HCT116 (cell line): Measurements from ENCODE around the gene SPATA25. TPM values are rescaled to one million over a fixed set of nuclear protein-coding genes. Genes with fewer than 3 reads are reported as not detected.

Source experiments
- ATAC-seq: fragments of 200-7000 bp; cut with Tn5 transposase; 2 replicates; pipeline ENCODE4 v1.9.1; 2020; ENCODE audit warnings: mild to moderate bottlenecking, moderate library complexity
- BruUV-seq: library from RNA; stranded (reverse); fragments of 400-500 nt; replicated peaks from 2 replicates; lab custom pipeline; 2021; lab: Mats Ljungman, UMichigan
- CTCF ChIA-PET: fragments of 300-600 bp; sonication (Branson Sonifier 250); formaldehyde crosslinking; loops from one replicate; lab custom pipeline; 2021; ENCODE audit warnings: antibody characterized with exemption; lab: Charles Lee
- POLR2A ChIA-PET: fragments of 300-600, 350-600 bp; sonication (Branson Sonifier 250); formaldehyde crosslinking; loops from one replicate; lab custom pipeline; 2021; ENCODE audit warnings: antibody characterized with exemption; lab: Charles Lee
- RAD21 ChIA-PET, 2 experiments: fragments of 300-600 bp; sonication (Branson Sonifier 250); formaldehyde crosslinking; loops; one replicate each; lab custom pipeline; 2023; ENCODE audit warnings: low total read pairs in 2 of 2; ENCODE audit not compliant: uncharacterized antibody in 2 of 2, unreplicated experiment in 2 of 2, low non-redundant PET in 1 of 2; lab: Charles Lee
- DNase-seq: peaks from one replicate; pipeline ENCODE4 v3.0.0-alpha.2; 2010; ENCODE audit warnings: low read depth, low spot score
- H2AFZ ChIP-seq: fragments of 200-600 bp; shearing (Covaris generic), sonication (generic); 2 replicates; pipeline ENCODE4 v1.6.1; 2017; ENCODE audit warnings: low read depth, mixed run types, mixed read lengths, antibody characterized with exemption, low read length; ENCODE audit not compliant: poor library complexity, severe bottlenecking
- H3K27ac ChIP-seq: 2 replicates; pipeline ENCODE4 v1.5.1; 2012; ENCODE audit warnings: low read depth, low read length
- H3K27me3 ChIP-seq: fragments of 200-600 bp; sonication (generic); 2 replicates; pipeline ENCODE4 v1.6.1; 2016; ENCODE audit warnings: mixed run types, low read length, mixed read lengths; ENCODE audit not compliant: insufficient read depth
- H3K36me3 ChIP-seq, 2 experiments: fragments of 200-500 bp in 1 of 2; fragments of 200-600 bp in 1 of 2; sonication (Bioruptor generic) in 1 of 2; sonication (generic) in 1 of 2; 2 replicates each; pipeline versions ENCODE4 v1.5.1 to v1.6.1; 2014 to 2016; ENCODE audit warnings: low read length in 2 of 2, inconsistent platforms in 1 of 2, mixed read lengths in 1 of 2, mixed run types in 1 of 2; ENCODE audit not compliant: insufficient read depth in 2 of 2, control insufficient read depth in 1 of 2
- H3K4me1 ChIP-seq, 2 experiments: fragments of 200-600 bp in 1 of 2; sonication (generic) in 1 of 2; 2 replicates each; pipeline versions ENCODE4 v1.5.1 to v1.6.1; 2012 to 2017; ENCODE audit warnings: low read length in 2 of 2, inconsistent platforms in 1 of 2, mild to moderate bottlenecking in 1 of 2, mixed read lengths in 1 of 2, mixed run types in 1 of 2, moderate library complexity in 1 of 2; ENCODE audit not compliant: insufficient read depth in 2 of 2, control insufficient read depth in 1 of 2
- H3K4me2 ChIP-seq: fragments of 200-600 bp; sonication (generic); 2 replicates; pipeline ENCODE4 v1.6.1; 2017; ENCODE audit warnings: mixed run types, low read length, mixed read lengths
- H3K4me3 ChIP-seq, 2 experiments: fragments of 200-600 bp in 1 of 2; sonication (generic) in 1 of 2; replicated peaks in 1 of 2; 2 replicates each; pipeline ENCODE4 v1.5.1; 2011 to 2016; ENCODE audit warnings: low read length in 2 of 2, control low read depth in 1 of 2, low read depth in 1 of 2, mild to moderate bottlenecking in 1 of 2, mixed read lengths in 1 of 2, mixed run types in 1 of 2
- H3K79me2 ChIP-seq: fragments of 200-600 bp; sonication (generic); 2 replicates; pipeline ENCODE4 v1.6.1; 2017; ENCODE audit warnings: mild to moderate bottlenecking, mixed run types, low read length, moderate library complexity, mixed read lengths; ENCODE audit not compliant: insufficient read depth
- H3K9ac ChIP-seq: fragments of 200-600 bp; sonication (generic); 2 replicates; pipeline ENCODE4 v1.6.1; 2016; ENCODE audit warnings: low read length, mixed read lengths
- H3K9me2 ChIP-seq: fragments of 200-600 bp; sonication (generic), shearing (Covaris generic); 2 replicates; pipeline ENCODE4 v1.6.1; 2017; ENCODE audit warnings: mixed run types, mild to moderate bottlenecking, moderate library complexity; ENCODE audit not compliant: insufficient read depth
- H3K9me3 ChIP-seq, 2 experiments: fragments of 200-500 bp in 1 of 2; fragments of 200-600 bp in 1 of 2; sonication (Bioruptor generic) in 1 of 2; sonication (generic) in 1 of 2; 2 replicates each; pipeline ENCODE4 v1.6.1; 2014 to 2017; ENCODE audit warnings: low read length in 2 of 2, mixed read lengths in 2 of 2, inconsistent platforms in 1 of 2, low read depth in 1 of 2, mild to moderate bottlenecking in 1 of 2, mixed run types in 1 of 2, moderate library complexity in 1 of 2; ENCODE audit not compliant: control insufficient read depth in 1 of 2, insufficient read depth in 1 of 2
- H4K20me1 ChIP-seq: fragments of 200-600 bp; sonication (generic), shearing (Covaris generic); 2 replicates; pipeline ENCODE4 v1.6.1; 2017; ENCODE audit warnings: mixed run types, mild to moderate bottlenecking, moderate library complexity; ENCODE audit not compliant: insufficient read depth
- CBX3 ChIP-seq: IDR thresholded peaks from 2 replicates; pipeline ENCODE4 v1.6.1; 2012; ENCODE audit warnings: low read depth
- CEBPB ChIP-seq: IDR thresholded peaks from 2 replicates; pipeline ENCODE4 v1.6.1; 2012; ENCODE audit warnings: low read depth
- EGR1 ChIP-seq: IDR thresholded peaks from 2 replicates; pipeline ENCODE4 v1.6.1; 2012; ENCODE audit warnings: low read depth
- ELF1 ChIP-seq: IDR thresholded peaks from 2 replicates; pipeline ENCODE4 v1.6.1; 2012; ENCODE audit warnings: low read depth, borderline replicate concordance
- EZH2 ChIP-seq: fragments of 200-600 bp; sonication (generic); IDR thresholded peaks from 2 replicates; pipeline ENCODE4 v1.6.1; 2017; ENCODE audit warnings: antibody characterized with exemption, mixed run types
- EZH2phosphoT487 ChIP-seq: fragments of 200-600 bp; IDR thresholded peaks from 2 replicates; pipeline ENCODE4 v1.6.1; 2018; ENCODE audit warnings: antibody characterized with exemption, borderline replicate concordance
- FOSL1 ChIP-seq: IDR thresholded peaks from 2 replicates; pipeline ENCODE4 v1.6.1; 2012; ENCODE audit warnings: low read depth
- JUND ChIP-seq: IDR thresholded peaks from 2 replicates; pipeline ENCODE4 v1.6.1; 2012
- POLR2AphosphoS5 ChIP-seq: IDR thresholded peaks from 2 replicates; pipeline ENCODE4 v1.6.1; 2011; ENCODE audit warnings: mild to moderate bottlenecking, low read depth, low read length, moderate library complexity
- RAD21 ChIP-seq: IDR thresholded peaks from 2 replicates; pipeline ENCODE4 v1.6.1; 2012; ENCODE audit warnings: low read depth, mild to moderate bottlenecking
- SP1 ChIP-seq: IDR thresholded peaks from 2 replicates; pipeline ENCODE4 v1.6.1; 2012; ENCODE audit warnings: low read depth
- SRF ChIP-seq: IDR thresholded peaks from 2 replicates; pipeline ENCODE4 v1.6.1; 2012; ENCODE audit warnings: low read depth
- TCF7L2 ChIP-seq: IDR thresholded peaks from 2 replicates; pipeline ENCODE4 v1.7.0; 2011; ENCODE audit warnings: borderline replicate concordance, inconsistent platforms; ENCODE audit not compliant: insufficient read depth, insufficient read length; ENCODE audit errors: extremely low read depth
- YY1 ChIP-seq: IDR thresholded peaks from 2 replicates; pipeline ENCODE4 v1.6.1; 2011; ENCODE audit warnings: low read length, low read depth, moderate library complexity, mild to moderate bottlenecking; ENCODE audit not compliant: insufficient replicate concordance; ENCODE audit errors: extremely low read depth
- ZFX ChIP-seq: fragments of 450-650 bp; IDR thresholded peaks from 2 replicates; pipeline ENCODE4 v1.6.1; 2017
- ZNF274 ChIP-seq: fragments of 200-500 bp; sonication (Bioruptor generic); IDR thresholded peaks from 2 replicates; pipeline ENCODE4 v1.6.1; 2014; ENCODE audit warnings: mild to moderate bottlenecking, low read depth, low read length, inconsistent platforms
- intact Hi-C: fragments of 100-400 bp; cut with micrococcal nuclease; formaldehyde crosslinking; loops from 2 replicates; pipeline ENCODE4 v1.10.0; 2022
- total RNA-seq: library from RNA; stranded (reverse); gene quantifications from one replicate; pipeline ENCODE4 v1.2.1, GENCODE V29; 2021; ENCODE audit not compliant: unreplicated experiment
- TF ChIP-seq, protein P1 (sequence below): IDR thresholded peaks from 2 replicates; pipeline ENCODE4 v1.6.1; 2012
- TF ChIP-seq, protein P2 (sequence below), 3 experiments: fragments of 200-600 bp in 1 of 3; sonication (generic) in 1 of 3; IDR thresholded peaks in 2 of 3; conservative IDR thresholded peaks in 1 of 3; 2 replicates each; pipeline ENCODE4 v1.5.1; 2012 to 2017; ENCODE audit warnings: low read depth in 2 of 3, low read length in 2 of 3, antibody characterized with exemption in 1 of 3, borderline replicate concordance in 1 of 3, control low read depth in 1 of 3, mild to moderate bottlenecking in 1 of 3, mixed read lengths in 1 of 3, mixed run types in 1 of 3, moderate library complexity in 1 of 3; ENCODE audit not compliant: insufficient read depth in 1 of 3
- TF ChIP-seq, protein P3 (sequence below): IDR thresholded peaks from 2 replicates; pipeline ENCODE4 v1.6.1; 2011; ENCODE audit warnings: mild to moderate bottlenecking, low read length, moderate library complexity; ENCODE audit not compliant: insufficient replicate concordance; ENCODE audit errors: extremely low read depth

Gene SPATA25
- total RNA-seq, 1 experiment from 2014 or later, result 0.42 TPM

DNA sequence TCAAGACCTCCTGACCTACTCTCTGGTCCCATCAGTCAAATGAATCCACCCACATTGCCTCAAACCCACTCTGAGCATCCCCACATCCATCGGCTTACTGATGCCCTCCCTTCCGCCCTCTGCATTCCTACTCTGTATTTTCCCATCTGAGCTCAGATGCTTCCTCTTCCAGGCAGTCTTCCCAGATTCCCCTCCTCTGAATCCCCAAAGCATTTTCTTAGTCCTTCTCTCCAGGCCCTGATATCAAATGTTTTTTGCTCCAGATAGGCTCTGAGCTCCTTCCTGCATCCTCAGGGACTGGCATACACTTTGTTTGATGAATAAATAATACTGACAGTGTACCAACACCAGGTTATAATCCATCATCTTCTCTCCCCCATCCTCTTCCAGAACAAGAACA is 20.7 kb upstream of the SPATA25 start:
- Histone ChIP-seq H3K4me1 (peaks cover 5 to 33% of the 10 kb centered on the region in 2 experiments), H3K9me3 (no peaks in the 10 kb centered on the region), H4K20me1 (no peaks in the 10 kb centered on the region), H3K9ac (no peak overlapping the region), H3K79me2 (no peaks in the 10 kb centered on the region)
- no TSS peak for BruUV-seq
- CTCF ChIA-PET, result no interaction called here
- intact Hi-C loops, result no loop called here
- TF ChIP-seq EGR1, result no peak
- TF ChIP-seq, protein P1, sequence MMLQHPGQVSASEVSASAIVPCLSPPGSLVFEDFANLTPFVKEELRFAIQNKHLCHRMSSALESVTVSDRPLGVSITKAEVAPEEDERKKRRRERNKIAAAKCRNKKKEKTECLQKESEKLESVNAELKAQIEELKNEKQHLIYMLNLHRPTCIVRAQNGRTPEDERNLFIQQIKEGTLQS, result no peak
- TF ChIP-seq, protein P2, sequence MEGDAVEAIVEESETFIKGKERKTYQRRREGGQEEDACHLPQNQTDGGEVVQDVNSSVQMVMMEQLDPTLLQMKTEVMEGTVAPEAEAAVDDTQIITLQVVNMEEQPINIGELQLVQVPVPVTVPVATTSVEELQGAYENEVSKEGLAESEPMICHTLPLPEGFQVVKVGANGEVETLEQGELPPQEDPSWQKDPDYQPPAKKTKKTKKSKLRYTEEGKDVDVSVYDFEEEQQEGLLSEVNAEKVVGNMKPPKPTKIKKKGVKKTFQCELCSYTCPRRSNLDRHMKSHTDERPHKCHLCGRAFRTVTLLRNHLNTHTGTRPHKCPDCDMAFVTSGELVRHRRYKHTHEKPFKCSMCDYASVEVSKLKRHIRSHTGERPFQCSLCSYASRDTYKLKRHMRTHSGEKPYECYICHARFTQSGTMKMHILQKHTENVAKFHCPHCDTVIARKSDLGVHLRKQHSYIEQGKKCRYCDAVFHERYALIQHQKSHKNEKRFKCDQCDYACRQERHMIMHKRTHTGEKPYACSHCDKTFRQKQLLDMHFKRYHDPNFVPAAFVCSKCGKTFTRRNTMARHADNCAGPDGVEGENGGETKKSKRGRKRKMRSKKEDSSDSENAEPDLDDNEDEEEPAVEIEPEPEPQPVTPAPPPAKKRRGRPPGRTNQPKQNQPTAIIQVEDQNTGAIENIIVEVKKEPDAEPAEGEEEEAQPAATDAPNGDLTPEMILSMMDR (IDR thresholded peaks at IDR 0.05 in 2 of 3, conservative IDR thresholded peaks at IDR 0.05 in 1 of 3; ENCODE audit: borderline replicate concordance in 1 of 3, insufficient read depth in 1 of 3, low read depth in 2 of 3, low read length in 2 of 3), result no peak
- TF ChIP-seq EZH2phosphoT487, result no peak
- TF ChIP-seq, protein P3, sequence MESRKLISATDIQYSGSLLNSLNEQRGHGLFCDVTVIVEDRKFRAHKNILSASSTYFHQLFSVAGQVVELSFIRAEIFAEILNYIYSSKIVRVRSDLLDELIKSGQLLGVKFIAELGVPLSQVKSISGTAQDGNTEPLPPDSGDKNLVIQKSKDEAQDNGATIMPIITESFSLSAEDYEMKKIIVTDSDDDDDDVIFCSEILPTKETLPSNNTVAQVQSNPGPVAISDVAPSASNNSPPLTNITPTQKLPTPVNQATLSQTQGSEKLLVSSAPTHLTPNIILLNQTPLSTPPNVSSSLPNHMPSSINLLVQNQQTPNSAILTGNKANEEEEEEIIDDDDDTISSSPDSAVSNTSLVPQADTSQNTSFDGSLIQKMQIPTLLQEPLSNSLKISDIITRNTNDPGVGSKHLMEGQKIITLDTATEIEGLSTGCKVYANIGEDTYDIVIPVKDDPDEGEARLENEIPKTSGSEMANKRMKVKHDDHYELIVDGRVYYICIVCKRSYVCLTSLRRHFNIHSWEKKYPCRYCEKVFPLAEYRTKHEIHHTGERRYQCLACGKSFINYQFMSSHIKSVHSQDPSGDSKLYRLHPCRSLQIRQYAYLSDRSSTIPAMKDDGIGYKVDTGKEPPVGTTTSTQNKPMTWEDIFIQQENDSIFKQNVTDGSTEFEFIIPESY, result no peak
- no peak for TF ChIP-seq FOSL1
- no peak for TF ChIP-seq CEBPB
- TF ChIP-seq ZFX, result no peak
- TF ChIP-seq YY1, result no peak
- no peak for TF ChIP-seq TCF7L2
- TF ChIP-seq EZH2, result no peak
- TF ChIP-seq POLR2AphosphoS5, result no peak
- no peak for TF ChIP-seq SP1
- no peak for TF ChIP-seq CBX3
- no peak for TF ChIP-seq ZNF274
- TF ChIP-seq SRF, result no peak
- no peak for TF ChIP-seq RAD21
- no peak for TF ChIP-seq ELF1
- TF ChIP-seq JUND, result no peak
- TF ChIP-seq, all 23 proteins: peak for 0
- Histone ChIP-seq H3K27me3 (no peaks in the 10 kb centered on the region), H2AFZ (no peak overlapping the region), H3K9me2 (no peaks in the 10 kb centered on the region), H3K4me3 (no peak overlapping the region), H3K36me3 (no peaks in the 10 kb centered on the region), H3K4me2 (no peak overlapping the region), H3K27ac (no peak overlapping the region)
- ATAC-seq, result no peak
- no peak for DNase-seq
- ChIA-PET POLR2A (no interaction called here), RAD21 (no interaction called here)
